ENCODE results near the gene CHGA.

CHGA gene

GRCh38 chr14:92903359-92903758 is 19.6 kb upstream of the CHGA start:
- no peak for DNase-seq (ENCODE audit: low spot score)

GRCh38 chr14:92905667-92906066 is 17.3 kb upstream of the CHGA start:
- DNase-seq (ENCODE audit: low spot score) = no peak

GRCh38 chr14:92906420-92906819 is 16.5 kb upstream of the CHGA start:
- DNase-seq (ENCODE audit: low spot score) = no peak

- DNase-seq (ENCODE audit: low spot score) = no peak
These were observed 16.1 kb upstream of the CHGA start for GRCh38 chr14:92906823-92907222.

- DNase-seq (ENCODE audit: low spot score) = no peak
These were observed 15.5 kb upstream of the CHGA start for GRCh38 chr14:92907316-92907911.

- DNase-seq (ENCODE audit: low spot score) = no peak
These were observed 8.8 kb upstream of the CHGA start for GRCh38 chr14:92914087-92914656.

GRCh38 chr14:92916201-92916600 is 6.7 kb upstream of the CHGA start:
- DNase-seq (ENCODE audit: low spot score) = no peak

GRCh38 chr14:92917041-92917940 is 5.7 kb upstream of the CHGA start:
- DNase-seq (ENCODE audit: low spot score) = no peak

GRCh38 chr14:92917956-92918355 is 5.0 kb upstream of the CHGA start:
- DNase-seq (ENCODE audit: low spot score) = no peak

GRCh38 chr14:92920001-92920400 is 2.9 kb upstream of the CHGA start:
- DNase-seq (ENCODE audit: low spot score) = no peak

GRCh38 chr14:92922155-92922735 is 705 bp upstream of the CHGA start:
- no peak for DNase-seq (ENCODE audit: low spot score)

GRCh38 chr14:92923744-92924103 is 774 bp downstream of the CHGA start:
- no peak for DNase-seq (ENCODE audit: low spot score)

GRCh38 chr14:92924247-92924646 is 1.3 kb downstream of the CHGA start:
- DNase-seq (ENCODE audit: low spot score) = no peak

- DNase-seq (ENCODE audit: low spot score) = peak; percentile 41
These were observed 2.5 kb downstream of the CHGA start for GRCh38 chr14:92925446-92925845.

- DNase-seq (ENCODE audit: low spot score) = no peak
These were observed 3.4 kb downstream of the CHGA start for GRCh38 chr14:92926180-92926845.

GRCh38 chr14:92926931-92927330 is 4.0 kb downstream of the CHGA start:
- DNase-seq (ENCODE audit: low spot score) = no peak

GRCh38 chr14:92927349-92928257 is 4.7 kb downstream of the CHGA start:
- DNase-seq (ENCODE audit: low spot score) = no peak

- DNase-seq (ENCODE audit: low spot score) = no peak
These were observed 5.3 kb downstream of the CHGA start for GRCh38 chr14:92928258-92928629.

GRCh38 chr14:92928961-92929688 is 6.2 kb downstream of the CHGA start:
- no peak for DNase-seq (ENCODE audit: low spot score)
